Inferior parietal cortex (tissue), 1 donor: ENCODE results near the gene MYOM1.
"Not testable (repeated sequence)": the region's sequence is repeated elsewhere in the genome, so short reads cannot be mapped to it uniquely, and the experiment has no call there.

ENCODE experiments used
- DNase-seq: peaks from one replicate; pipeline ENCODE4 v3.0.0-alpha.2; 2016; ENCODE audit errors: extremely low spot score

MYOM1 gene

GRCh38 chr18:3035635-3036034 lies 184.1 kb downstream of the MYOM1 start:
- DNase-seq, result no peak

- no peak for DNase-seq
These were observed 187.0 kb downstream of the MYOM1 start for GRCh38 chr18:3032721-3033120.

- no peak for DNase-seq
These were observed 190.4 kb downstream of the MYOM1 start for GRCh38 chr18:3029215-3029952.

- not testable (repeated sequence) for DNase-seq
These were observed 191.7 kb downstream of the MYOM1 start for GRCh38 chr18:3028115-3028514.

- no peak for DNase-seq
These were observed 192.3 kb downstream of the MYOM1 start for GRCh38 chr18:3027370-3027891.

GRCh38 chr18:3025544-3025943 lies 194.2 kb downstream of the MYOM1 start:
- no peak for DNase-seq

GRCh38 chr18:3023603-3024002 lies 196.2 kb downstream of the MYOM1 start:
- not testable (repeated sequence) for DNase-seq
